HUES48 (cell line): ENCODE results near the gene APOF.
"Not testable (repeated sequence)": the region's sequence is repeated elsewhere in the genome, so short reads cannot be mapped to it uniquely, and the experiment has no call there.

Experiments used
- H3K27ac ChIP-seq: one replicate; pipeline ENCODE4 v1.7.0; 2013; ENCODE audit warnings: low read depth, low read length, inconsistent platforms
- H3K27me3 ChIP-seq: 2 replicates; pipeline ENCODE4 v1.6.1; 2013; ENCODE audit warnings: mild to moderate bottlenecking, low read length; ENCODE audit not compliant: control insufficient read depth, insufficient read depth
- H3K36me3 ChIP-seq: 2 replicates; pipeline ENCODE4 v1.6.1; 2013; ENCODE audit warnings: low read length; ENCODE audit not compliant: control insufficient read depth, insufficient read depth
- H3K4me1 ChIP-seq: 2 replicates; pipeline ENCODE4 v1.6.1; 2013; ENCODE audit warnings: mild to moderate bottlenecking, low read length; ENCODE audit not compliant: control insufficient read depth, insufficient read depth
- H3K4me3 ChIP-seq: 2 replicates; pipeline ENCODE4 v1.5.1; 2013; ENCODE audit warnings: mild to moderate bottlenecking, low read depth, low read length
- H3K9ac ChIP-seq: 2 replicates; pipeline ENCODE4 v1.6.1; 2013; ENCODE audit warnings: mild to moderate bottlenecking, low read depth, low read length, moderate library complexity
- H3K9me3 ChIP-seq: 2 replicates; pipeline ENCODE4 v1.6.1; 2013; ENCODE audit warnings: low read length; ENCODE audit not compliant: control insufficient read depth, insufficient read depth

The APOF gene

DNA sequence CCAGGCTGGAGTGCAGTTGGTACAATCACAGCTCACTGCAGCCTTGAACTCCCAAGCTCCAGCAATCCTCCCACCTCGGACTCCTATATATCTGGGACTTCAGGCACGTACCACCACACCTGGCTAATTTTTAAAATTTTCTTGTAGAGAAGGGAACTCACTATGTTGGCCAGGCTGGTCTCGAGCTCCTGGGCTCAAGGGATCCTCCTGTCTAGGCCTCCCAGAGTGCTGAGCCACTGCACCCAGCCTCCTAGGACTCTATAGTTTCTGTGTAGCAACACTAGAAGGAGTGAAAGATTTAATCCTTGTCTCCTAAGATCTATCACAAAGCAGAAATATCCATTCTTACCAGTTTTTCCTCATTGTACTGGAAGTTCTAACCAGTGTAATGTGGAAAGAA, 4.3 kb upstream of the APOF start:
- Histone ChIP-seq H3K4me3 (no peak overlapping the region), H3K27me3 (no peaks in the 10 kb centered on the region), H3K36me3 (no peaks in the 10 kb centered on the region), H3K9me3 (no peaks in the 10 kb centered on the region), H3K27ac (no peak overlapping the region), H3K4me1 (no peaks in the 10 kb centered on the region), H3K9ac (no peak overlapping the region)

GRCh38 chr12:56361487-56362129, 1.0 kb downstream of the APOF start:
- Histone ChIP-seq H3K4me3 (no peak overlapping the region), H3K27ac (no peak overlapping the region), H3K9me3 (no peaks in the 10 kb centered on the region), H3K27me3 (no peaks in the 10 kb centered on the region), H3K36me3 (no peaks in the 10 kb centered on the region), H3K9ac (no peak overlapping the region), H3K4me1 (peaks cover 7% of the 10 kb centered on the region; the same call in 1 of the 2 replicates)

DNA sequence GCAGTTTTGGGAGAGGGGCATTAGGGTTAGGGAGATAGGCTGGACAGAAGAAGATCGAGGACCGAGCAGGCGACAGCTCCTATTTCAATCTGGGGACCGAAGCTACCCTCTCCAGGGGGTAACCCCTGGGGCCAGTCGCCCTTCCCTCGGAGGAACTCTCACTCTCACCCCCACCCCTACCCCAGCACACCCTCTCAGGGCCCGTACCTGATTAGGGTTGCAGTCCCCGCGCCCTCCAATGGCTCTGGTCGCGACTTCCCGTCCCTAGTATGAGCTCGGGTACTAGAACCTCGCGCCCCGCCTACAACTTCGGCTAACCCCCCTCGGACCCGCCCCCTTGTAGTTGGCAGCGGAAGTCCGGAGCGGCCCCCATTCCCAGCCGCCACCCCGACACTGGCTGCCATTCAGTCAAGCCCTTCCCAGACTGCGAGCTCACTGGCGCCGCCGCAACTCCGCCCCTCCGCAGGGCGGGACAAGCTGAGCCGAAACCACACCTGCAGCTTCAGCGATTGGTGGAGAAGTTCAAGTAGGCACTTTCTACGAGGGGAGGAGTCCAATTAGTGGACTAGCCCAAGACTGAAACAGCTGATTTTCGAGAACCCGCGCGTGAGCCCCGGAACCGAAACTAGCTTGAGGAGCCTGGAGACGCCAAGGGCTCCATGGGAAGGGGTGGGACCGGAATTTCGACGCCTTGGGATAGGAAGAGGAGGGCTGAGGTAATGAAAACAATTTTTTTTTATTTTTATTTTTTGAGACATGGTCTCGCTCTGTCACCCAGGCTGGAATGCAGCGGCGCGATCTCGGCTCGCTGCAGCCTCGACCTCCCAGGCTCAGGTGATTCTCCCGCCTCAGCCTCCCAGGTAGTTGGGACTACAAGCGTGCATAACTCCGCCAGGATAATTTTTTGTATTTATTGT, 2.5 kb downstream of the APOF start, which contains the start of gene STAT2:
TSS of gene STAT2 (minus strand) at position 257 of the 917 bp plus-strand sequence. CDS start 3,536 bp downstream, outside the sequence.
- peak within 1 kb of the TSS; percentile 85 for H3K27ac ChIP-seq
- peak within 1 kb of the TSS; percentile 93 for H3K4me3 ChIP-seq
- H3K9me3 ChIP-seq: no peaks in the 10 kb centered on the region
- peaks cover 7% of the 10 kb centered on the region; the same call in 1 of the 2 replicates for H3K4me1 ChIP-seq
- H3K36me3 ChIP-seq: peaks cover 14% of the 10 kb centered on the region
- peak within 1 kb of the TSS; percentile 65 for H3K9ac ChIP-seq
- H3K27me3 ChIP-seq: no peaks in the 10 kb centered on the region

DNA sequence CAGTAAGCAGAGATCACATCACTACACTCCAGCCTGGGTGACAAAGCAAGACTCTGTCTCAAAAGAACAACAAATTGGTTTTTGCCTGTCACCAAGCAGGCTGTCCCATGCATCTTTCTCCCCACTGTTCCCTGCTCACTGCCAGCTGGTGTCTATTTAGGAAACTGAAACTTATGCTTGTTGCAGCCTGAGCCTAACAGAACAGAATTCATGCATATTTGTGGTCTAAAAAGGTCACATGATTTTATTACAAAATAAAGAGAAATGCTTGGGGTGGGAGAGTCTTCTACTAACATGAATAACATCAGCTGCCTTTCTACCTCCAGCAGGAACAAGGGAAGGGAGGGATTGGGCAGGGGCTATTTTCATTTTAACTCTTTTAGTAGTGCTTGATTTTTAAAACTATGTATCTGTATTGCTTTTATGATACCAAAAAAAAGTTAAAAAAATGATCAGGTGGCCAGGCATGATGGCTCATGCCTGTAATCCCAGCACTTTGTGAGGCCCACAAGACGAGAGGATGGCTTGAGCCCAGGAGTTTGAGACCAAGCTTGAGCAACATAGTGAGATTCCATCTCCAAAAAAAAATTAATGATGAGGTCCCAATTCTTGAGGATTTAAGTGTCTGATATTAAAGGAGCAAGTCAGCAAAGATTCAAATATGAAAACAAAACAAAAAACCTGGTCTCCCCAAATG, 3.7 kb downstream of the APOF start:
- H3K4me1 ChIP-seq: peaks cover 7% of the 10 kb centered on the region; the same call in 1 of the 2 replicates
- no peak overlapping the region for H3K27ac ChIP-seq
- no peaks in the 10 kb centered on the region for H3K27me3 ChIP-seq
- H3K9ac ChIP-seq: peak overlapping the region; percentile 54; the same call in 1 of the 2 replicates
- peaks cover 25% of the 10 kb centered on the region for H3K36me3 ChIP-seq
- no peaks in the 10 kb centered on the region for H3K9me3 ChIP-seq
- peak overlapping the region; percentile 93 for H3K4me3 ChIP-seq

- Histone ChIP-seq H3K27me3 (no peaks in the 10 kb centered on the region), H3K4me3 (no peak overlapping the region), H3K9me3 (no peaks in the 10 kb centered on the region), H3K9ac (no peak overlapping the region), H3K36me3 (peaks cover 83% of the 10 kb centered on the region), H3K4me1 (no peaks in the 10 kb centered on the region), H3K27ac (no peak overlapping the region)
Observed at GRCh38 chr12:56351325-56351724, 11.3 kb downstream of the APOF start.

DNA sequence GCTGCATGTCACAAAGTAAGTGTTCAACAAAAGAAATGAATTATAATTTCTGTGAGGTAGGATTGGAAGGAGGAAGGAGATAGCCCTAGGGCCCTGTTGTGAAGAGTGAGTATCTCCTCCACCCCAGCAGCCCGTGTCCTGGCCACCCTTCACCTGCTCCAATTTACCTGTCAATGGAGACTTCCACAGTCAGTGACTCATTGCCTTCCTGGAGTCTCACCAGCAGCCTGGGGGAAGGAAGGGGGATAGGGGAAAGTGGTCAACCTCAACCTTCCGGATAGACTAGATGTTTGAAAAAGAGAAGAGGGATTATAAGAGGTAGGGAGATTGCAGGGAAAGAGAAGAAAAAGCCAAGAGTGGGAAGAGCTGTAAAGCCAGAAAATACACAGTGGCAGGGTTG, 12.0 kb downstream of the APOF start:
- no peaks in the 10 kb centered on the region for H3K4me1 ChIP-seq
- no peak overlapping the region for H3K9ac ChIP-seq
- no peak overlapping the region for H3K27ac ChIP-seq
- H3K4me3 ChIP-seq: no peak overlapping the region
- H3K9me3 ChIP-seq: no peaks in the 10 kb centered on the region
- H3K27me3 ChIP-seq: no peaks in the 10 kb centered on the region
- peaks cover 83% of the 10 kb centered on the region for H3K36me3 ChIP-seq

- H3K4me3 ChIP-seq: no peak overlapping the region
- no peak overlapping the region for H3K9ac ChIP-seq
- H3K4me1 ChIP-seq: no peaks in the 10 kb centered on the region
- H3K27ac ChIP-seq: no peak overlapping the region
- H3K9me3 ChIP-seq: no peaks in the 10 kb centered on the region
- no peaks in the 10 kb centered on the region for H3K27me3 ChIP-seq
- peaks cover 74% of the 10 kb centered on the region for H3K36me3 ChIP-seq
Observed at GRCh38 chr12:56348776-56349175, 13.9 kb downstream of the APOF start.

GRCh38 chr12:56347255-56347654, 15.4 kb downstream of the APOF start:
- H3K36me3 ChIP-seq: peaks cover 77% of the 10 kb centered on the region
- H3K9me3 ChIP-seq, H3K4me1 ChIP-seq, H3K9ac ChIP-seq, H3K4me3 ChIP-seq, H3K27me3 ChIP-seq, H3K27ac ChIP-seq: not testable (repeated sequence)

DNA sequence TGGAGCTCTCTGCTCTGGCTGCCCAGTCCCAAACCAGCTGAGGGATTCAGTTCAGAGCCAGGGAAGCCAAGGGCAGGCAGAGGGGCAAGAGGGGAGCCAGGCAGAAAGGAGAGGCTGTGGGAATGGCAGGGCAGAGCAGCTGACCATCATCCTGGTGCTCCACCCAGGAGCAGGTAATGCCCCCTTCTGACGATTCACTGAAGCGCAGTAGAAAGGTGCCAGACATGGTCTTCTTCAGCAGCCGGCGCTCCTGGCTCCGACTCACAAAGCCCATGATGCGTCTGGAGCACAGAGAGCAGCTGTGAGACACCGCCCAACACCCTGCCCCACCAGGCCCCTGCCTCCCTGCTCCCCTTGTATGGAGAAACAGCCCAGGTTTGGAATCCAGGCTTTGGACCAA, 16.0 kb downstream of the APOF start:
- Histone ChIP-seq H3K36me3 (peaks cover 77% of the 10 kb centered on the region), H3K4me1 (no peaks in the 10 kb centered on the region), H3K9me3 (no peaks in the 10 kb centered on the region), H3K27me3 (no peaks in the 10 kb centered on the region), H3K4me3 (no peak overlapping the region), H3K27ac (no peak overlapping the region), H3K9ac (no peak overlapping the region)

DNA sequence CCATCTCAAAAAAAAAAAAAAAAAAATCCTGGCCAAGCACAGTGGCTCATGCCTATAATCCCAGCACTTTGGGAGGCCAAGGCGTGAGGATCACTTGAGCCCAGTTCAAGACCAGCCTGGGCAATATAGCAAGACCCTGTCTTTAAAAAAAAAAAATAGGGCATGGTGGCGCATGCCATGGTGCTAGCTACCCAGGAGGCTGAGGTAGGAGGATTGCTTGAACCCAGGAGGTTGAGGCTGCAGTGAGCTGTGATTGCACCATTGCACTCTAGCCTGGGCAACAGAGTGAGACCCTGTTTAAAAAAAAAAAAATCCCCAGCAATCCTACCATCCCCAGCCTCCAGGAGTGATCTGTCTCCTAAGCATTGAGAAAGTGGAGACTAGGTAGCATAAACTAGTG, 20.4 kb downstream of the APOF start:
- H3K9ac ChIP-seq, H3K27me3 ChIP-seq, H3K4me3 ChIP-seq, H3K27ac ChIP-seq, H3K9me3 ChIP-seq: not testable (repeated sequence)
- H3K4me1 ChIP-seq: peaks cover 20% of the 10 kb centered on the region
- peaks cover 41% of the 10 kb centered on the region for H3K36me3 ChIP-seq
